HG03442 (cell line): ENCODE results near the gene UVSSA.
"Not testable (repeated sequence)": the region's sequence is repeated elsewhere in the genome, so short reads cannot be mapped to it uniquely, and the experiment has no call there.

Experiments
- ATAC-seq: cut with Tn5 transposase; IDR thresholded peaks from one replicate; pipeline ENCODE4 v1.9.1; 2021; ENCODE audit warnings: mild to moderate bottlenecking, moderate library complexity; ENCODE audit not compliant: unreplicated experiment

The UVSSA gene

GRCh38 chr4:1415681-1415981 is 68.6 kb downstream of the UVSSA start:
- ATAC-seq, result no peak

GRCh38 chr4:1416051-1416947 is 69.3 kb downstream of the UVSSA start:
- ATAC-seq, result no peak

GRCh38 chr4:1416948-1417260 is 69.9 kb downstream of the UVSSA start:
- ATAC-seq, result no peak

- ATAC-seq, result no peak
Observed at GRCh38 chr4:1417522-1418390, 70.7 kb downstream of the UVSSA start.

- no peak for ATAC-seq
Observed at GRCh38 chr4:1418494-1419285, 71.7 kb downstream of the UVSSA start.

GRCh38 chr4:1419708-1420107 is 72.7 kb downstream of the UVSSA start:
- no peak for ATAC-seq

GRCh38 chr4:1421657-1422056 is 74.6 kb downstream of the UVSSA start:
- ATAC-seq, result no peak

GRCh38 chr4:1427010-1427409 is 80.0 kb downstream of the UVSSA start:
- ATAC-seq, result no peak

- ATAC-seq, result not testable (repeated sequence)
Observed at GRCh38 chr4:1443688-1444172, 96.7 kb downstream of the UVSSA start.
